PFSK-1 (cell line): ENCODE measurements around the gene KIDINS220.

ENCODE experiments used
- FOXP2 ChIP-seq: optimal IDR thresholded peaks from 2 replicates; pipeline ENCODE3; 2011; ENCODE audit warnings: borderline replicate concordance, control low read depth, inconsistent platforms; ENCODE audit not compliant: insufficient read depth; ENCODE audit errors: extremely low read length, extremely low read depth
- POLR2AphosphoS5 ChIP-seq: IDR thresholded peaks from 2 replicates; pipeline ENCODE4 v1.6.1; 2012; ENCODE audit warnings: low read depth, mild to moderate bottlenecking, control low read depth, low read length, moderate library complexity
- REST ChIP-seq, 2 experiments: IDR thresholded peaks; 2 replicates each; pipeline versions ENCODE4 v1.6.1 to v1.8.0; 2011 to 2012; ENCODE audit warnings: low read depth in 2 of 2, low read length in 2 of 2, control low read depth in 1 of 2, inconsistent platforms in 1 of 2, mild to moderate bottlenecking in 1 of 2, moderate library complexity in 1 of 2; ENCODE audit not compliant: insufficient read depth in 1 of 2
- SIN3A ChIP-seq: IDR thresholded peaks from 2 replicates; pipeline ENCODE4 v1.6.1; 2012; ENCODE audit warnings: mild to moderate bottlenecking, low read length, moderate library complexity, borderline replicate concordance; ENCODE audit not compliant: insufficient read depth
- TAF1 ChIP-seq: IDR thresholded peaks from 2 replicates; pipeline ENCODE4 v1.6.1; 2012; ENCODE audit warnings: low read length, control low read depth, borderline replicate concordance; ENCODE audit not compliant: insufficient read depth

KIDINS220 gene

DNA sequence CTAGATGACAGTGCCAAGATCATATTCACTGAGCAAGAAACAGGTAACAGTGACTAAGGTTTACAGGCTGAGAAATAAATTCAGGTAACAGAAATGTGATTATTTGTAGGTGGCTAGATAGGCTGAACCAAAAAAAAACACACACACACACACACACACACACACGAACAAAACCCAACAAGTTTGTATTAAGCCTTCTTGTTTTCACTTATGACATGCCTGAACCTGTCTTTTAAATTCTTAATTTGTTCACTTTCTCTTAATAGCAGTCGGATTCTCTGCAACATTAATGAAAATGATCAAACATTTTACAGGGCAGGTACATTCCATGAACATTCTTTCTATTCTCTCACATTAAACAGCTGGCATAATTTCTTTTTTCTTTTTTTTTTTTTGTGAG is 18.8 kb upstream of the KIDINS220 start:
- no peak for TF ChIP-seq FOXP2
- TF ChIP-seq TAF1, result no peak
- no peak for TF ChIP-seq POLR2AphosphoS5
- TF ChIP-seq REST (IDR thresholded peaks at IDR 0.05; ENCODE audit: insufficient read depth in 1 of 2, low read depth in 2 of 2, low read length in 2 of 2), result no peak
- TF ChIP-seq SIN3A, result no peak

DNA sequence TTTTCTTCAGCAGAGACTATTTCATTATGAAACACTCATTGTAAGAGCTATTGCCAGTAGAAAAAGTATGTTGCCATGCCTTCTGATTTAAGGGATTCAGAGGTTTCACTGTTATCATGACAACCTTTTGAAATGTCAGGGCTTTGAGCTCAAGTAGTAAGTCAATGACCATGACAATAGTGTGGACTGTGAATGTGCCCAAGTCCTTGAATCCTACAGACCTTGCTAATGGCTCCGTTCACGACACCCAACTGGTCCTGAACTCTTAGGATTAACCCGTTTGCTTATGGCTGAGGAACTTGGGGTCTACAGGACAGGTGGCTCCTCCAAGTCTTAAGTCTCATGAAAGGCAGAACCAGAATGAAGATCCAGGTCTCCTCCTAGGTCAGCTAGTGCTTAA is 17.6 kb upstream of the KIDINS220 start:
- no peak for TF ChIP-seq FOXP2
- TF ChIP-seq REST (IDR thresholded peaks at IDR 0.05; ENCODE audit: insufficient read depth in 1 of 2, low read depth in 2 of 2, low read length in 2 of 2), result no peak
- no peak for TF ChIP-seq POLR2AphosphoS5
- no peak for TF ChIP-seq TAF1
- TF ChIP-seq SIN3A, result no peak

DNA sequence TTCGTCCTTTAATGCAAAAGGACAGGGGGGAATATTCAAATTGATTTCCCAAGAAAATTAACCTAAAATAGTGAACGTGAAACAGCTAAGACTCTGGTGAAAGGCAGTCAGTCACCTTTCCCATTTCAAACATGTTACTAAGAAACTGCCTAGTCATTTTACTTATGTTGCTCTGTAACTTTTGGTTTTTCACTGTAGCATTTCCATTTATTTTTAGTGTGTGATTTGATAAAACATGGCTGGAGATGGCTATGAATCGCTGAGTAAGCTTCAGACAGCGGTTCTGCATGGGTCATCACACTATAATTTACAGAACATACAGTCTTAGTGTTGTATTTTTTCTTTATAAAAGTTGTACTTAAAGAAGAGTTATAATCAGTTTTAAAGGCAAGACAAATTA is 16.0 kb upstream of the KIDINS220 start:
- TF ChIP-seq TAF1 (no peak), POLR2AphosphoS5 (no peak), REST (IDR thresholded peaks at IDR 0.05; ENCODE audit: insufficient read depth in 1 of 2, low read depth in 2 of 2, low read length in 2 of 2) (no peak), FOXP2 (no peak), SIN3A (no peak)

GRCh38 chr2:8851811-8852560 is 14.6 kb upstream of the KIDINS220 start:
- TF ChIP-seq REST (IDR thresholded peaks at IDR 0.05; ENCODE audit: insufficient read depth in 1 of 2, low read depth in 2 of 2, low read length in 2 of 2) (no peak), FOXP2 (no peak), SIN3A (no peak), POLR2AphosphoS5 (no peak), TAF1 (no peak)
